ENCODE data around the gene U2AF1L4. TPM values are rescaled to one million over a fixed set of nuclear protein-coding genes. Genes with fewer than 3 reads are reported as not detected.

The U2AF1L4 gene
- total RNA-seq, 1 donor, result 5.8 TPM

- Histone ChIP-seq H4K20me1 (ENCODE audit: insufficient read depth, low read length) (peaks cover 8% of the 10 kb centered on the region), H3K4me1 (ENCODE audit: insufficient read depth, low read length) (peaks cover 26% of the 10 kb centered on the region), H3K27ac (ENCODE audit: low read depth, low read length) (no peak overlapping the region), H2AFZ (ENCODE audit: low read length) (no peak overlapping the region), H3K4me3 (ENCODE audit: insufficient read depth, low read length) (no peak overlapping the region), H3K9me3 (ENCODE audit: low read depth, low read length) (no peaks in the 10 kb centered on the region), H3K27me3 (ENCODE audit: insufficient read depth, low read length) (no peaks in the 10 kb centered on the region), H3K79me2 (ENCODE audit: insufficient read depth, low read length) (peaks cover 21% of the 10 kb centered on the region), H3K36me3 (ENCODE audit: insufficient read depth, low read length) (peaks cover 26% of the 10 kb centered on the region), H3K4me2 (ENCODE audit: insufficient read depth, low read length) (no peak overlapping the region)
- TF ChIP-seq CTCF (IDR thresholded peaks at IDR 0.05; ENCODE audit: extremely low read depth, low read depth, low read length), result no peak
- DNase-seq (ENCODE audit: insufficient read length, low spot score, missing footprints), result no peak
These were observed 7.6 kb upstream of the U2AF1L4 start for GRCh38 chr19:35752746-35753350.

- no peaks in the 10 kb centered on the region for H3K27me3 ChIP-seq (ENCODE audit: insufficient read depth, low read length)
- no peak overlapping the region for H3K4me2 ChIP-seq (ENCODE audit: insufficient read depth, low read length)
- peaks cover 21% of the 10 kb centered on the region for H3K79me2 ChIP-seq (ENCODE audit: insufficient read depth, low read length)
- no peak overlapping the region for H3K27ac ChIP-seq (ENCODE audit: low read depth, low read length)
- H2AFZ ChIP-seq (ENCODE audit: low read length), result no peak overlapping the region
- no peak for DNase-seq (ENCODE audit: insufficient read length, low spot score, missing footprints)
- TF ChIP-seq CTCF (IDR thresholded peaks at IDR 0.05; ENCODE audit: extremely low read depth, low read depth, low read length), result no peak
- H3K9me3 ChIP-seq (ENCODE audit: low read depth, low read length), result no peaks in the 10 kb centered on the region
- H3K4me3 ChIP-seq (ENCODE audit: insufficient read depth, low read length), result no peak overlapping the region
- peaks cover 31% of the 10 kb centered on the region for H3K36me3 ChIP-seq (ENCODE audit: insufficient read depth, low read length)
- H4K20me1 ChIP-seq (ENCODE audit: insufficient read depth, low read length), result peaks cover 8% of the 10 kb centered on the region
- peaks cover 22% of the 10 kb centered on the region for H3K4me1 ChIP-seq (ENCODE audit: insufficient read depth, low read length)
These were observed 6.9 kb upstream of the U2AF1L4 start for GRCh38 chr19:35751839-35752745.

GRCh38 chr19:35750167-35750566 lies 4.9 kb upstream of the U2AF1L4 start:
- Histone ChIP-seq H2AFZ (ENCODE audit: low read length) (no peak overlapping the region), H3K4me3 (ENCODE audit: insufficient read depth, low read length) (no peak overlapping the region), H3K36me3 (ENCODE audit: insufficient read depth, low read length) (peaks cover 35% of the 10 kb centered on the region), H3K4me1 (ENCODE audit: insufficient read depth, low read length) (peaks cover 24% of the 10 kb centered on the region), H4K20me1 (ENCODE audit: insufficient read depth, low read length) (peaks cover 8% of the 10 kb centered on the region), H3K9me3 (ENCODE audit: low read depth, low read length) (no peaks in the 10 kb centered on the region), H3K4me2 (ENCODE audit: insufficient read depth, low read length) (peak overlapping the region; percentile 36), H3K27me3 (ENCODE audit: insufficient read depth, low read length) (no peaks in the 10 kb centered on the region), H3K79me2 (ENCODE audit: insufficient read depth, low read length) (peaks cover 37% of the 10 kb centered on the region), H3K27ac (ENCODE audit: low read depth, low read length) (no peak overlapping the region)
- DNase-seq (ENCODE audit: insufficient read length, low spot score, missing footprints), result no peak
- no peak for TF ChIP-seq CTCF (IDR thresholded peaks at IDR 0.05; ENCODE audit: extremely low read depth, low read depth, low read length)

Measured in osteoblast (primary cell).